HuH-7 (cell line): ENCODE measurements around the gene CDK19.

Source experiments
- DNase-seq: peaks from one replicate; pipeline ENCODE4 v3.0.0; 2011; ENCODE audit warnings: low spot score

Gene CDK19

DNA sequence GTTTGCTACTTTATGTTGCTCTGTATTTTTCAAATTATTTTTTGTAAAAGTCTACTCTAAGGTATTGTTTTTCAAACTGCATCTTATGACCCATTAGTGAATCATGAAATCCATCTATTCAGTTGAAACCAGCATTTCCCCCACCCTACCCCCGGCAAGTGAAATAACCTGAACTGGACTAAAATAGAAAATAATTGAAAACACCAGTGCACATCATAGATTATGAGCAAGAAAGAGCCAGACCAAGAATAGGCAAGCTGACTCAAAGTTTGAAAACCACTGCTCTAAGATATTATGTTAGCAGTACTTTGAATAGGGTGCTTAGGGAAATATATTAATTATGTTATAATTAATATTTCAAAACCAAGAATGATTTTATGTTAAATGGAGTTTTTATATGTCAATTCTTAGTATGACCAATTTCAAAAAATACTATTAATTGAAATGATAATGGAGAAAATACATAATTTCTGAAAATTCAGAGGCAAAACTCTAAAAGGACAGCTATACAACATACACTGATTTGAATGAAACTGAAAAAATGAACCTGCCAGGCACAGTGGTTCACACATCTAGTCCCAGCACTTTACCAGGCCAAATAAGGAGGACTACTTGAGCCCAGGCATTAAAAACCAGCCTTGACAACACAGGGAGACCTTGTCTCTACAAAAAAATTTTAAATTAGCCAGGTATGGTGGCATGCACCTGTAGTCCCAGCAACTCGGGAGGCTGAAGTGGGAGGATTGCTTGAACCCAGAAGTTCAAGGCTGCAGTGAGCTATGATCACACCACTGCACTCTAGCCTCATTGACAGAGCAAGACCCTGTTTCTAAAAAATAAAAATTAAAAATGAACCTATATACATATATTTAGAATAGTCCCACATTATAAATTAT, 112.0 kb downstream of the CDK19 start:
- DNase-seq, result no peak

DNA sequence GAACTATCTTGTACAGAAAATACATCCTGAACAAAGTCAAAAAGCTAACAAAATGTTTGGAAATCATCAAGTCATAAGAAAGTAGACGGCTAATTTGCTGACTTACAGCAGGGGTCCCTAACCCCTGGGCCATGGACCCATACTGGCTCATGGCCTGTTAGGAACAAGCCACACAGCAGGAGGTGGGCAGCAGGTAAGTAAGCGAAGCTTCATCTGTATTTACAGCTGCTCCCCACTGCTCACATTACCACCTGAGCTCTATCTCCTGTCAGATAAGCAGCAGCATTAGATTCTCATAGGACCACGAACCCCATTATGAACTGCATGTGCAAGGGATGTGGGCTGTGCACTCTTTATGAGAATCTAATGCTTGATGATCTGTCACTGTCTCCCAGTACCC, 115.5 kb downstream of the CDK19 start:
- no peak for DNase-seq

DNA sequence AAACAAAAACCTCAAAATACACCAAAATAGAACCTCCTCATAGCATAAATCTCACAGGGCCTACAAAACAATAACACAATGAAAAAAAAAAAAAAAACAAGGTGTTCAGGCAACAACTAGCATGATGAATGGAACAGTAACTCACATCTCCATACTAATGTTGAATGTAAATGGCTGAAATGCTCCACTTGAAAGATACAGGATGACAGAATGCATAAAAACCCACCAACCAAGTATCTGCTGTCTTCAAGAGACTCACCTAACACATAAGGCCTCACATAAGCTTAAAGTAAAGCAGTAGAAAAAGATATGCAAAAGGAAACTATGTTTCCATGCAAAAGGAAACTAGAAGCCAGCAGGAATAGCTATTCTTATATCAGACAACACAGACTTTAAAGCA, 121.3 kb downstream of the CDK19 start:
- DNase-seq, result no peak

DNA sequence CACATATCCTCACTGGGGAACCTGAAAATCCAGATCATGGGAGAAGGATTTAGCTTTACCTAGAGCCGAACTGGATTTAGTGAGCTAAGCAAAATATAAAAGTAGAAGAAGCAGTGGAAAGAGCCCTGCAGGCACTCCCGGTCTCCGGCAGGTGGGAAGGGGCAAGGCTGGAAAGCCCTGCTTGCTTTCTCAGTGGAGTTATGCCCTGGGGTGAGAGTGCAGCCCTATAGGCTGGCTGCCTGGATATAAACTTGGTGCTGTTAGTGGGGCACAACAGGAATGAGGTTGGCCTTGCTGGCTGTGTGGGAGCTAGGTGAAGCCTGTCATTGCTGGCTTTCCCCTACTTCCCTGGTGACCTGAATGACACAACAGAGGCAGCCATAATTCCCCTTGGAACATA, 122.0 kb downstream of the CDK19 start:
- no peak for DNase-seq

DNA sequence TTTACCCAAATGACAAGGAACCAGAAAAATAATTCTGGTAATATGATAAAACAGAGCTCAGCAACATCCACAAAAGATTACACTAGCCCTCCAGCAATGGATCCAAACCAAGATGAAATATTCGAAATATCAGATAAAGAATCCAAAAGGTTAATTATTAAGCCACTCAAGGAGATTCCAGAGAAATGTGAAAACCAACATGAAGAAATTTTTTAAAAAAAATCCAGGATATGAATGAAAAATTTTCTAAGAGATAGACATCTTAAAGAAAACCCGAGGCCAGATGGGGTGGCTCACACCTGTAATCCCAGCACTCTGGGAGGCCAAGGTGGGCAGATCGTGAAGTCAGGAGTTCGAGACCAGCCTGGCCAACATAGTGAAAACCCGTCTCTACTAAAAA, 124.4 kb downstream of the CDK19 start:
- DNase-seq, result no peak

DNA sequence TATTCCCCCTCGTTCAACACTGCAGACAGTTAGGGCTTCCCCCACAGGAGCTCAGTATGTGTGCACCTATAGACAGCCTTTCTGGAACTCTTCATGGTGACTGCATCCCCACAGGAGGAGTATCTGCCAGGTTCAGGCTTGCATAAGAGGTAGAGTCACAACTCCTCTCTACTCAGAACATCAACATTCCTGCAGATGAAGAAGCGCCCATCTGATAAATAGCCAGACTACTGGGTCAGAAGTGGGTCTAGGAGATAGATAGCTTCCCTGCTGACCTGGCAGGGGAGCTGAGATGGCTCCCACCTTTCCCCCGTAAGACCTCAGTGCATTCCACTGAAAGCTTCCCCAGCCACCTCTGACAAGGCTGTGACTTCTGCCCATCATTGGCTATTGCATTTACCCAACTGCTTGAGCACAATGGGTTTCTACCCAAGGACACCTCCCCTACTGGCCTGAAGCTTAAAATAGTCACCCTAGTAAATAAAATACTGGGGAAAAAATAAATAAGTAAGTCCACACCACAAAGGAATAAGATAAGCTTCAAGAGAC, 125.1 kb downstream of the CDK19 start:
- DNase-seq, result no peak

DNA sequence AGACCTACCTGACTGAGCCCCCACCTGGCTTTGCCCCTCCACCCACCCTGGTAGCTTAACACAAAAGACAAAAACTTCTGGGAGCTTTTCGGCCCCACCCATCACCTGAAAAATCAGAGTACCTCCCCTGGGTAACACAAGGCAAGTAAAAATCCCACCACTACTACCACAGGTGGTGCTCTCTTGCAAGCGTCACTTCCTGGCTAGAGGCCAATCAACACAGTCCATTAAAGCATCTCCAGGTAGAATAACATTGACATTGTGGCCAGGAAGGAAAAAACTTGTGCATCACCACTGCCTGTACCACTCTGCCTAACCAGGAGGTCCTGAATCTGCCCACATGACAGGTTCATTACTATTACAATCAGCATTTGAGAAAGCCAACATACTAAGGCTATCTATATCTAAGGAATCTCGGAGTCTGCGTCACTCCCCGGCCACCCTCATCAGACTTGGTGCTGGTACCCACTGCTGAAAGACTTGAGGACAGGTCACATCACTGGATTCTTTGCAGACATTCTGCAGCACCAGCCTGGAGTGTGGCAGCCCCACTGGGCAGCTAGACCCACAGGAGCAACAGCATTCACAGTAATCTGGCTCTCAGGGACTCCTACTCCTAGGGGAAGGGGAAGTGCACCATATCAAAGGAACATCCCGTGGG, 125.9 kb downstream of the CDK19 start:
- no peak for DNase-seq

DNA sequence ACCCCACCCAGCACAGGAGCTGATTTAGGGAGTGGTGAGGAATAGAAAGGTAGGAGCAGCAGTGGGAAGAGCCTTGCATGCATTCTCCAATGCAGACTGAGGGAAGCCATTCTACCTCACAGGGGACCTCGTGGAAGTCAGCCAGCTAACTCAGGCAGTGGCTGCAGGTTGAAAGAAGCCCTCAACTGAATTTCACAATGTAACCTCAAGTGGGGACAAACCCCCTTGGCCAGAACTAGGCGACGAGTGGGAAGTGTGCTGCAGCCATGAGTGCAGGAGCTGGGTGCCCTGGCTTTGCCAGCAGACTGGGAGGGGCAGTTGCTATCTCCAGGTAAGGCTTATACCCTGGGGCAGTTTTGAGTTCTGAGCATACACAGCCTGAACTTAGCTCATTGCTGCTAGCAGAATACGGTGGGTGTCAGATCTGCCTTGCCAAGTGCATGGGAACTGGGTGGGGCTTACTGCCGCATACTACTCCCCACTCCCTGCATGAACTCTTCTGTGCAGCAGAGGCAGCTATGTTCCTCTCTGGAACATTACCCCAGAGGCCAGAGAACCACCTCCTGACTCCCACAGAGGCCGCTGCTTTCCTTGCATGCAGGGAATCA, 126.5 kb downstream of the CDK19 start:
- DNase-seq, result no peak

DNA sequence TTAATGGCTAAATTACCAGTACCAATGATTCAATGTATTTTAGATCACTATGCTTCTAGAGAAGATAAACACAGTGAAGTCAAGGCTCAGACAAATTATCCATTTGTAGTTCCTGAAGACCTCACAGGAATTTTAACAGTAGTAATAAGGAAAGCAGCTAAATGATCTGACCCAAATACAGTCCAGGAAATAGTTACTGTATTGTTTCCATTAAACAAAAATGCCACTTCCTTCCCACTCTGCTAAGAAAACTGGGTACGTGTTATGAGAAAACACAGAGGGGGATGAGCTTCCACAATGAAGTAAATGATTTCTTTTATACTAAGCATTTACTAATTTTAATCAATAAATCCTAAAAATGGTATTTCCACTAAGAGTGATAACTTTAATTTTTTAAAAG, 127.9 kb downstream of the CDK19 start:
- DNase-seq, result no peak

DNA sequence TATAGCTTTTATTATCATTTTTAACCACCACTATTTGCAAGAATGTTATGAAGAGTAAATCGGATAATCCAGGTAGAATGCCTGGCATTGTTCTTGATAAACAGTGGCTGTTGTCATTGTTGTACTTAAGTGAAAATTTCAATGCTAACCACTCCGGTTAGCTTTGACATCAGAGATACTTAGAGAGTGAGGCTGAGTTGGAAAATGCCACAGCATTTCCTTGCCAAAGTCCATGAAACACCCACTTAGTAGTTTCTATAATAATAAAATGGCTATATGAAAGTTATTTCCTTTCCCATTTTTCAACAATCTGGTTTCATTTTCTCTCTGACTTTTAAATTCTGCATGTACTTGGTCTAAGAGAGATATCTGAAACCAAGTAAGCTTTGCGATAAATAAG, 132.0 kb downstream of the CDK19 start:
- DNase-seq, result no peak

DNA sequence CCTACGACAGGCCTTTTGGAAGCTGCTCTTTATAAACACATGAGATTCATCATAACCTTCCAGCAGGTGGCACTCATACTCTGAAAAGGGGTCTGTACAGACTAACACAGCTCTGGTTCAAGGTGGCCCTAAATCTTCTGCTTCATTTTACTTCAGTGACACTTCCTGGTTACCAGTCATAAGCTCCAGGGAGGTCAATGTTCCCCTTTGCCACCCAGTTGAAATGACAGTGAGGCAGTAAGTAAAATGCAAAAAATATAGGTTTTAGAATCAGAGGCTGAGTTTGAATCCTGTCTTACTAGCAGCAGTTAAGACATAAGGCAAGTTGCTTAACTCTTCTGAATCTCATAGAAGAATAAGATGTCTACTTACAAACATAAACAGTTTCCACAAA, 132.8 kb downstream of the CDK19 start:
- DNase-seq, result peak; percentile 56

DNA sequence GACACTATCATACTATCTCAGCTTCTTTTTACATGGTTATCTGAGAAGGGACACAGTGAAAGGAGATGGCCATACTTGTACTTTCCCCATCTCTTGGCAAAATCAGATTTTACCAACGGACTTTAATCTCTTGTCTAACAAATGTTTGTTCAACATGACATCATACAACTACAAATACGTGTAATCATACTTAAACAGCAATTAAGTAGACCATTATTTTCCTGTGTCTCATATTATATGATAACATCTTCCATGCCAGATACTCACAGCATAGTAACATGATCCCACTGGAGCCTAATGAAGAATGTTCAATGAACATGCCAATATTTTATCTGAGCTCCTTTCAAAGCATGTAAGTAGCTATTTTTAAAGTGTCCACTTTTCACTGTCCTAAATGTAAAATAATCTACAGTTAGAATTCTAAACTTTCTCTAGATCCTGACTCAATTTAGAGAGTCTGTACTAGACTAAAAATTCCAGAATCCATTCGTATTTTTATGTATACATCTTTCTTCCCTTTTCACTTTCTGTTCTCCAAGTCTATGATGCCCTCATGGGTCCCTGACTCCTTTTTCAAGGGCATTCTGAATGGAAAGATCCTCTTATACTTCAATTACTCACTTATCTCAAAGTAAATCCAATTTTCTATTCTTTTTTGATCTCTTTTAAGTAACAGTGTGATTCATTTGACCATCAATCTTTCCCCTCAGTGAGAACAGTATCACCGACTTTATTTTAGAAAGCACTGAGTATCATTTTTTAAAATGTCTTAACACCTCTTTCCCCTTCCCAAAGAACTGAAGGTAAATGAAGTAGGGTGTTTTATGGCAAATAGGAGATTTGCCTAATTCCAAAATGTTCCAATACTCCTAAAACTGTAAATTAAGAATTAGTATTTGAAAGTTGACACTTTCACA, 133.5 kb downstream of the CDK19 start:
- no peak for DNase-seq

DNA sequence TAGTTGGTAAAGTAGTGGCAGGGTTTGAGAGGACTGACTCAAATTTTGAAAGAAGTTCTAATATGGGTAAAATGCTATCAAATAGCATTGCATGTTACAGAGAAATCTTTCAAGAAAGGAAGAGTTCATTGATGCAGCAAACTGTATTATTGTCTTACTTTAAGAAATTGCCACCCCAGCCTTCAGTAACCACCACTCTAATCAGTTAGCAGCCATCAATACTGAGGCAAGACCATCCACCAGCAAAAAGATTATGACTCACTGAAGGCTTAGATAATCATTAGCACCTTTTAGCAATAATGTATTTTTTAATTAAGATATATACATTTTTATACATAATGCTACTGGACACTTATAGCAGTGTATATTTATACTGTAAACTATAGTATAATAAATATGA, 138.9 kb downstream of the CDK19 start:
- DNase-seq, result no peak

DNA sequence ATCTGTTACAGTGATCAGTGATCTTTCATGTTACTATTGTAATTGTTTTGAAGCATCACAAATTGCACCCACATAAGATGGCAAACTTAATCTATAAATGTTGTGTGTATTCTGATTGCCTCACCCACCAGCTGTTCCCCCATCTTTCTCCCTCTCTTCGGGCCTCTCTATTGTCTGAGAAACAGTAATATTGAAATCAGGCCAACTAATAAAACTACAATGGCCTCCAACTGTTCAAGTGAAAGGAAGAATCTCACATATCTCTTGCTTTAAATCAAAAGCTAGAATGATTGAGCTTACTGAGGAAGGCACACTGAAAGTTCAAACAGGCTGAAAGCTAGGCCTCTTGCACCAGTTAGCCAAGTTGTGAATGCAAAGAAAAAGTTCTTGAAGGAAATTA, 141.2 kb downstream of the CDK19 start:
- DNase-seq, result no peak

DNA sequence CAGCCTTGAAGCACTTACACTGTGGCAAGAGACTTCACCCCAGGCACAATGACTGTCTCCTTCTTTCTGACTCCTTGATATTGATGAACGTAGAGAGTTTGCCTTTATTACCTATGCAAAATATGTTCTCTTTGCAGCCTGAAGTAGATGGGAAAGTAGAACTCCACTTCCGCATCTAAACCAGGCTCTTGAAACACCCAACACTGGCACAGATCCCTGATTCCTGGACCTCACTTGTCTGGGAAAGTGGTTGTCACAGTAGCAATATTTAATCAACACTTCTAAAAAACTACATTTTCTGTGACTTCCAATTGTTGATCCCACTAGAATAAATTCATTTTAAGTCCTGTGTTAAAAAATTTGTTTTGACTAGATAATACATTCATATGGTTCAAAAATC, 143.1 kb downstream of the CDK19 start:
- DNase-seq, result no peak

DNA sequence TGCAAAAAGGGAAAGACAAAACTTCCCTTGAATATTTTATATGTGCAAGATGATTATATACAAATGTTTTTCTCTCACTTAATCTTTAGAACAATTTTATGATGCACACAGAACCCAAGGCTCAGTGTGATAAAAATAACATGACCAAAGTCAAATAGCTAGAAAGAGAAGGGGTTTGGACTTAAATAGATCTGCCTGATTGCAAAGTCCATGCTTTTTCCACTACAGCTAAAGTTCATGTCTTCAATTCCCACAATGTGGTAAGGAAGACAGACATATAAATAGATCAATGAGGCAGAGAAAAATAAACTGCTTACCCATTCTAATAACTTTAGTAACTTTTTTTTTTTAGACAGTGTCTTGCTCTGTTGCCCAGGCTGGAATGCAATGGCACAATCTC, 143.8 kb downstream of the CDK19 start:
- no peak for DNase-seq

DNA sequence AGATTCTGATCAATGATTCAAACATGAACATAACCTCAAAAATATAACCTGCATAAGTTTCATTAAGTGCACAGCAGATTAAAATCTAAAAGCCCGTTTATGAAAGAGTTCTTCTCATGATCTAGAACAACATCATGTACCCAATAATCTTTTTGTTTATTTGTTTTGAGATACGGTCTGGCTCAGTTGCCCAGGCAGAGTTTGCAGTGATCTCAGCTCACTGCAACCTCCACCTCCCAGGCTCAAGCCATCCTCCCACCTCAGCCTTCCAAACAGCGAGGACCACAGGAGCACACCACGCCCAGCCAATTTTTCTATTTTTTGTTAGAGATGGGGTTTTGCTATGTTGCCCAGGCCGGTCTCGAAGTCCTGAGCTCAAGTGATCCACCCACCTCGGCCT, 149.7 kb downstream of the CDK19 start:
- no peak for DNase-seq

DNA sequence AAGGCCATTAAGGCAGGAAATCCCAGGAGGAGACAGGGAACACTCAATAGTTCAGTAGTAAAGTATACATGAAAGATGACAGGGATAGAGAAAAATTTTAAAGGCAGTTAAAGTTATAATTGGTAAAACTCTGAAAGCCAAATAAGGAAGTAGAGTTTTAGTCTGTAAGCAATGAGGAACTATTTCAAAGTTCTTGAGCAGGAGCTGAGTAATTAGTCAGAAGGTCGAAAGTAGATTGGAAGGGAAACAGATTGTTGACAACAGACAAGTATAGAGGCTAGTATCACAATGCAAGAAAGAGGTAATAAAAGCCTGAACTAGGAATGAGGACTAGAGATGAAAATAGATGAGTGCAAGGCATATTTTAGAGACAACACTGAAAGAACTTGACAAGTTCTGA, 150.3 kb downstream of the CDK19 start:
- no peak for DNase-seq

DNA sequence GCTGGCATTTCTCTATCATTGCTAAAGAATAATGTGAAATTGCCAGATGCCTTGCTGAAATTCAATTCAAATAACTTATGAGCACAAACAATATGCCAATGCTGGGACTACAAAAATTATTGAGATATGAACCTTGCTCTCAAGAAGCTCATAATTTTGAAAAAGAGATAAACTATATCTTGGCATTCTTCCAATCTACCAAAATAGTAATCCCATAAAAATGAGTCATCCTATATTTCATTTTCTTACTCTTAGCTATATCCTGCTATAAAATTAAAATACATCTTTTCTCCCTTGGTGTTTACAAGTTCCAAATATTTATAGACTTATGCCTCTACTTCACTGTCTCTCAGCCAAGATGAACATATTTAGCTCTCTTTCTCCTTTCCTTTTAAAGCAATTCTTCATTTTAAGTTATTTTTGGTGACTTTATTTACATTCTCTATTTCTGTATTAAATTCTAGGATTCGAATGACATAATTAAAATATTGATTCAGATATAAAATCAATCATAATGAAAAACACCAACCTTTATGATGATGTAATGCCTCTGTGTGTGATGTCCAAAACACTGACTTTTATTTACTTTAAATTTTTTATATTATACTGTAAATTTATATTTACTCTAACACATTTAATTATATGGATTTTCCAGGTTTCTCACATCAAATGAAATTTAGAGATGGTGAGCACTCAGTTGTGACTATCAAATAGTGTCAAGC, 152.6 kb downstream of the CDK19 start:
- DNase-seq, result no peak

DNA sequence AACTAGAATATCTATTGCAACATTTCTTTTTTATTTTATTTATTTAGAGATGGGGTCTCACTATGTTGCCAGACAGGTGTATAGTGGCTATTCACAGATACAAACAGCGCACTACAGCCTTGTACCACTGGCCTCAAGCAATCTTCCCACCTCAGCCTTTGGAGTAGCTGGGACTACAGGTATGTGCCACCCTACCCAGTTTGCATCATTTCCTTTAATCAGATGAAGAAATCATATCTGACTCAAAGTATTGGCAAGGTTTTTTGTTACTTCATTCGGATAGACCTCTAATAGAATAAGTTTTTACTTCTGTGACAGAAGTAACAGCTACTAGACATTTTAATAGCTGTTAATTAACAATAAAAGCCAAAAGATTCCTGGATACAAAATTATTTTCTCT, 153.9 kb downstream of the CDK19 start:
- DNase-seq, result no peak

DNA sequence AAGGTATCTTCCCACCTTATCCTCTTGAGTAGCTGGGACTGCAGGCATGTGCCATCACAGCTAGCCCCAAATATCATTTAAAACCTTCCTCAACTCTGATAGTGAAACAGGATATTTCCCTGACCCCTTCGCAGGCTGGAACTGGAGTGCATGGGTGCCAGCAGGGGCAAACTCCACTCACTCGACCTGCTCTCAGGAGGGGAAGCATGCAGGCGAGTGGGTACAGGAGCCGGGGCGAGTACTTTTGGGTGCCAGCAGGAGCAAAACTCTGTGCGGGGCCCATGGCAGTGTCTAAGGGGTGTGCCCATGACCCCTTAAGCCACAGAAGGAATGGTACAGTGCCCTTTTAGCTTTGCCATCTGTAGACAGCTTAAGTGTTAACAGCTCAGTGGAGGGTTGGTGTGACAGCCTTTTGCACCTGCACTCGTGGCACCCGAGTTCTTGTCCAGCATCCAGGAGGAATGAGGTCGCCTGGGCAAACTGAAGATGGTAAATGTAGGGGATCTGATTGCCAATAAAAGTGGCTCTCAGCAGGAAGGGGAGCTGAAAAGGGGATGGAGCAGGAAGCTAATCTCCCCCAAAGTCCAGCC, 155.1 kb downstream of the CDK19 start:
- no peak for DNase-seq
